SK-N-MC (cell line): ENCODE results near the gene FBF1.

Experiments
- DNase-seq: peaks from one replicate; pipeline ENCODE4 v3.0.0-alpha.2; 2011; ENCODE audit warnings: low read depth, low spot score
- H3K27ac ChIP-seq: fragments of 200-600 bp; sonication (generic); 2 replicates; pipeline ENCODE4 v1.5.1; 2016; ENCODE audit warnings: mixed run types
- H3K36me3 ChIP-seq: fragments of 200-600 bp; sonication (generic); 2 replicates; pipeline ENCODE4 v1.6.1; 2017; ENCODE audit warnings: antibody characterized with exemption, low read length, mixed read lengths; ENCODE audit not compliant: insufficient read depth
- H3K4me3 ChIP-seq: fragments of 200-600 bp; sonication (generic); 2 replicates; pipeline ENCODE4 v1.5.1; 2016
- H3K9ac ChIP-seq: fragments of 200-600 bp; sonication (generic); 2 replicates; pipeline ENCODE4 v1.8.0; 2017; ENCODE audit warnings: mixed run types, mixed read lengths; ENCODE audit not compliant: insufficient read length
- H3K9me3 ChIP-seq: fragments of 200-600 bp; sonication (generic); 2 replicates; pipeline ENCODE4 v1.6.1; 2017; ENCODE audit warnings: low read depth, mild to moderate bottlenecking, antibody characterized with exemption, low read length, moderate library complexity, mixed read lengths
- EZH2 ChIP-seq: fragments of 200-600 bp; sonication (generic); IDR thresholded peaks from one replicate; pipeline ENCODE4 v1.6.1; 2017; ENCODE audit warnings: antibody characterized with exemption
- FOXP2 ChIP-seq: optimal IDR thresholded peaks from 2 replicates; pipeline ENCODE3; 2011; ENCODE audit warnings: mild to moderate bottlenecking, moderate library complexity; ENCODE audit not compliant: insufficient read depth; ENCODE audit errors: extremely low read length, control extremely low read depth
- POLR2AphosphoS5 ChIP-seq: IDR thresholded peaks from 2 replicates; pipeline ENCODE4 v1.6.1; 2012; ENCODE audit warnings: mild to moderate bottlenecking, low read depth, low read length, borderline replicate concordance

The FBF1 gene

GRCh38 chr17:75904749-75905521, 35.9 kb downstream of the FBF1 start, which contains the start of gene MRPL38:
Gene MRPL38, minus strand, starts transcription at chr17:75904884. Its CDS starts 9 bp downstream, at chr17:75904875.
- TF ChIP-seq POLR2AphosphoS5 = peak; percentile 65
- no peak for TF ChIP-seq EZH2
- no peak for TF ChIP-seq FOXP2
- Histone ChIP-seq H3K27ac (peak within 1 kb of the TSS; percentile 78), H3K4me3 (peak within 1 kb of the TSS; percentile 86), H3K9ac (peak within 1 kb of the TSS; percentile 88), H3K9me3 (no peaks in the 10 kb centered on the region), H3K36me3 (peaks cover 17% of the 10 kb centered on the region; the same call in 1 of the 2 replicates)
- DNase-seq = peak; percentile 20

- no peak for DNase-seq
- no peak overlapping the region for H3K9ac ChIP-seq
- H3K4me3 ChIP-seq = no peak overlapping the region
- no peak overlapping the region for H3K27ac ChIP-seq
- H3K9me3 ChIP-seq = no peaks in the 10 kb centered on the region
- no peak for TF ChIP-seq EZH2
- TF ChIP-seq FOXP2 = no peak
- TF ChIP-seq POLR2AphosphoS5 = no peak
- peaks cover 28% of the 10 kb centered on the region; the same call in 1 of the 2 replicates for H3K36me3 ChIP-seq
Measured at GRCh38 chr17:75902406-75902805, 38.4 kb downstream of the FBF1 start.

- H3K9me3 ChIP-seq = no peaks in the 10 kb centered on the region
- H3K36me3 ChIP-seq = peaks cover 28% of the 10 kb centered on the region; the same call in 1 of the 2 replicates
- H3K27ac ChIP-seq = no peak overlapping the region
- H3K9ac ChIP-seq = no peak overlapping the region
- H3K4me3 ChIP-seq = no peak overlapping the region
- no peak for DNase-seq
- TF ChIP-seq FOXP2 = no peak
- TF ChIP-seq POLR2AphosphoS5 = no peak
- no peak for TF ChIP-seq EZH2
Measured at GRCh38 chr17:75901727-75902126, 39.1 kb downstream of the FBF1 start.

GRCh38 chr17:75900691-75901533, 39.9 kb downstream of the FBF1 start:
- no peak for DNase-seq
- Histone ChIP-seq H3K9me3 (no peaks in the 10 kb centered on the region), H3K27ac (no peak overlapping the region), H3K4me3 (no peak overlapping the region), H3K36me3 (peaks cover 28% of the 10 kb centered on the region; the same call in 1 of the 2 replicates), H3K9ac (no peak overlapping the region)
- TF ChIP-seq EZH2 = no peak
- TF ChIP-seq FOXP2 = no peak
- TF ChIP-seq POLR2AphosphoS5 = no peak

GRCh38 chr17:75899767-75900468, 40.9 kb downstream of the FBF1 start:
- peaks cover 28% of the 10 kb centered on the region; the same call in 1 of the 2 replicates for H3K36me3 ChIP-seq
- TF ChIP-seq POLR2AphosphoS5 (no peak), EZH2 (no peak), FOXP2 (no peak)
- DNase-seq = no peak
- H3K9me3 ChIP-seq = no peaks in the 10 kb centered on the region
- no peak overlapping the region for H3K27ac ChIP-seq
- H3K9ac ChIP-seq = no peak overlapping the region
- H3K4me3 ChIP-seq = no peak overlapping the region

GRCh38 chr17:75899353-75899752, 41.5 kb downstream of the FBF1 start:
- no peak for DNase-seq
- Histone ChIP-seq H3K9me3 (no peaks in the 10 kb centered on the region), H3K36me3 (peaks cover 28% of the 10 kb centered on the region; the same call in 1 of the 2 replicates), H3K4me3 (no peak overlapping the region), H3K27ac (no peak overlapping the region), H3K9ac (no peak overlapping the region)
- TF ChIP-seq EZH2 = no peak
- TF ChIP-seq FOXP2 = no peak
- TF ChIP-seq POLR2AphosphoS5 = no peak

GRCh38 chr17:75898791-75899190, 42.1 kb downstream of the FBF1 start:
- no peaks in the 10 kb centered on the region for H3K9me3 ChIP-seq
- no peak overlapping the region for H3K9ac ChIP-seq
- TF ChIP-seq POLR2AphosphoS5 (no peak), EZH2 (no peak), FOXP2 (no peak)
- no peak for DNase-seq
- peaks cover 28% of the 10 kb centered on the region; the same call in 1 of the 2 replicates for H3K36me3 ChIP-seq
- no peak overlapping the region for H3K4me3 ChIP-seq
- no peak overlapping the region for H3K27ac ChIP-seq

DNA sequence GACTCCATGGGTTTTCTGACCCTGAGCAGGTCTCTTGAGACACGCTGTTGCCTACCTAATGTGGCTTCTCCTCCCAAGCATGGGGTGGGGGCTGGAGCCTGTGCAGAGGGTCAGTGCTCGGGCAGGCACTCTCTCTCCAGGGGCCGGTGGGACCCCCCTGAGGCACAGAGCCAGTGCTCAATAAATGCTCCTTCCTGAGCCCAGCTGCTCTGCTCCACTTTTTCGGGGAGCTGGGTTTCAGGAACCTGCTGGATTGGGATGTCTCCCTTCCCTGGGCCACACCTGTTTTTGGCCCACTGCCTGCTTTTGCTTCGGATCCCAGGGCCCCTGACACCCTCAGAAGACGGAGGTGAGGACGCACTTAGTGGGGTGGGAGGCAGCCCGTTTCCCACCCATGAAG, 42.8 kb downstream of the FBF1 start:
- DNase-seq = no peak
- Histone ChIP-seq H3K36me3 (peaks cover 28% of the 10 kb centered on the region; the same call in 1 of the 2 replicates), H3K9ac (no peak overlapping the region), H3K4me3 (no peak overlapping the region), H3K9me3 (no peaks in the 10 kb centered on the region), H3K27ac (peak overlapping the region; percentile 68; the same call in 1 of the 2 replicates)
- TF ChIP-seq FOXP2 = no peak
- no peak for TF ChIP-seq POLR2AphosphoS5
- TF ChIP-seq EZH2 = no peak
